HepG2 (cell line): ENCODE measurements around the gene MAMSTR. TPM values are rescaled to one million over a fixed set of nuclear protein-coding genes. Genes with fewer than 3 reads are reported as not detected.
A peak's percentile ranks its signal among the peaks of the same experiment; 100 is the strongest.

Experiments
- HES4 ChIP-seq: sonication (generic); formaldehyde crosslinking; IDR thresholded peaks from 2 replicates; pipeline ENCODE4 v1.9.0; 2021; ENCODE audit warnings: mild to moderate bottlenecking, missing genetic modification reagents, borderline replicate concordance
- ISX ChIP-seq: sonication (generic); formaldehyde crosslinking; conservative IDR thresholded peaks from 2 replicates; pipeline ENCODE4 v1.5.0; 2020; ENCODE audit warnings: missing genetic modification reagents
- MATR3 ChIP-seq: sonication (generic); formaldehyde crosslinking; IDR thresholded peaks from 2 replicates; pipeline ENCODE4 v1.4.0; 2020; ENCODE audit warnings: missing genetic modification reagents
- POGZ ChIP-seq: sonication (generic); formaldehyde crosslinking; IDR thresholded peaks from 2 replicates; pipeline ENCODE4 v1.4.0; 2020; ENCODE audit warnings: mild to moderate bottlenecking, missing genetic modification reagents
- SRSF9 ChIP-seq: fragments of 200-400 bp; formaldehyde crosslinking; IDR thresholded peaks from 2 replicates; pipeline ENCODE4 v1.6.1; 2018; ENCODE audit warnings: borderline replicate concordance, mild to moderate bottlenecking, low read depth, low read length; ENCODE audit not compliant: insufficient read depth, poor library complexity, severe bottlenecking
- ZNF253 ChIP-seq: sonication (generic); formaldehyde crosslinking; IDR thresholded peaks from 2 replicates; pipeline ENCODE4 v1.8.0; 2022; ENCODE audit warnings: mild to moderate bottlenecking, missing genetic modification reagents, borderline replicate concordance
- ZNF264 ChIP-seq: sonication (generic); formaldehyde crosslinking; IDR thresholded peaks from 2 replicates; pipeline ENCODE4 v1.4.0; 2020; ENCODE audit warnings: missing genetic modification reagents
- ZNF44 ChIP-seq: sonication (generic); formaldehyde crosslinking; IDR thresholded peaks from 2 replicates; pipeline ENCODE4 v1.5.1; 2020; ENCODE audit warnings: mild to moderate bottlenecking, missing genetic modification reagents
- ZNF570 ChIP-seq: sonication (generic); formaldehyde crosslinking; IDR thresholded peaks from 2 replicates; pipeline ENCODE4 v1.4.0; 2020; ENCODE audit warnings: mild to moderate bottlenecking, missing genetic modification reagents, borderline replicate concordance
- ZNF652 ChIP-seq: IDR thresholded peaks from 2 replicates; pipeline ENCODE4 v1.6.1; 2016; ENCODE audit warnings: low read depth, borderline replicate concordance
- ZNF776 ChIP-seq: sonication (generic); formaldehyde crosslinking; IDR thresholded peaks from 2 replicates; pipeline ENCODE4 v1.4.0; 2020; ENCODE audit warnings: mild to moderate bottlenecking, missing genetic modification reagents
- ZSCAN22 ChIP-seq: sonication (generic); formaldehyde crosslinking; IDR thresholded peaks from 2 replicates; pipeline ENCODE4 v1.4.0; 2020; ENCODE audit warnings: mild to moderate bottlenecking, missing genetic modification reagents
- polyA plus RNA-seq, 8 experiments: library from polyadenylated mRNA; depleted of rRNA in 3 of 8; stranded (reverse) in 7 of 8; unstranded in 1 of 8; fragments of >200 nt; fragmentation: Illumina TruSeq in 4 of 8; extraction: Trizol in 4 of 8; gene quantifications; 2 replicates each; pipeline versions ENCODE4 v1.2.1 to v1.2.3, GENCODE V29; 2011 to 2016; ENCODE audit warnings: low read depth in 4 of 8, missing spikeins in 1 of 8, mixed read lengths in 1 of 8; ENCODE audit not compliant: insufficient read depth in 1 of 8
- total RNA-seq, 5 experiments: library from RNA; depleted of rRNA; stranded (reverse); fragments of >200 nt; fragmentation: Illumina TruSeq; extraction: Trizol; gene quantifications; 2 replicates each; pipeline ENCODE4 v1.2.3, GENCODE V29; 2016; ENCODE audit warnings: low read depth in 1 of 5
- TF ChIP-seq, protein P1 (sequence below): sonication (generic); formaldehyde crosslinking; IDR thresholded peaks from 2 replicates; pipeline ENCODE4 v1.4.0; 2020; ENCODE audit warnings: mild to moderate bottlenecking, missing genetic modification reagents
- TF ChIP-seq, protein P2 (sequence below), 2 experiments: IDR thresholded peaks; 2 replicates each; pipeline ENCODE4 v1.6.1; 2011 to 2012; ENCODE audit warnings: low read length in 2 of 2, borderline replicate concordance in 1 of 2, low read depth in 1 of 2, mild to moderate bottlenecking in 1 of 2, moderate library complexity in 1 of 2

Gene MAMSTR
- total and polyA plus RNA-seq, 2 of the 13 experiments (the other 11 are each of a cell fraction or from before 2014, with no cell fraction given) = 2.2 to 2.4 TPM

DNA sequence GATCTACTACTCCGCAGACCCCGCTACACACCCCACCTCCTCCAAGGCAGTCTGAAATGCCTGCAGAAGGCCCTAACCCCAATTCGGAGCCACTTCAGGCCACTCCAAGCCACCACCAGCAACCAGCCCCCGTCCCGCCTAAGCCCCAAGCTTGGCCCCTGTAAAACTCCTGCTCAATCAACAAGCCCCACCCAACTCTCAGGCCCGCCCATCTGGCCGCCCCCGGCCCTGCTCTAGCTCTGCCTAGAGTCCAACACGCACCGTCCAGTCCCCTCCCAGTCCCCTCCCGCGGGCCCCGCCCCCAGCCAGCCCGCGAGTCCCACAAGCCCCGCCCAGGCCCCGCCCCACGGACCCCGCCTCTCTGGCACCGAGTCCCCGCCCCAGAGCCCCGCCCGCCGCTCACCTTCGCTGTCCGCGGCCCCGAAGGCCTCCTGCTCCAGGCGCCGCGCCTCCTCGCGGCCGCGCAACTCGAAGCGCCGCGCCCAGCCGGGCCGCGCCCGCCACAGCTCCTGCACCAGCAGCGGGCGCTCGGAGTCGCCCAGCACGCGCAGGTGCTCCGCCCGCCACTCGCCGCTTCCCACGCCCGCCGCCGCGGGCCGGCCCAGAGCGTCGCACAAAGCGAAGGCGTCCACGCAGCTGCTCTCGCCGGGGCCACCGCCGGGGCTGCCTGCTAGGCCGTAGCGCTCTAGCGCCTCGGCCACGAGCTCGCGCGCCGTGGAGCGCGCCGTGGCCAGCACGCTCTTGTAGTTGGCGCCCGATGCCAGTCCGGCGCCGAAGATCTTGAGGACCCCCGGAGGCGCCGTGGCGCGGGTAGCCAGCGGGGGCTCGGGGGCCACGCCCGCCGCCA lies 19.3 kb upstream of the MAMSTR start (continued):
- TF ChIP-seq, protein P1, sequence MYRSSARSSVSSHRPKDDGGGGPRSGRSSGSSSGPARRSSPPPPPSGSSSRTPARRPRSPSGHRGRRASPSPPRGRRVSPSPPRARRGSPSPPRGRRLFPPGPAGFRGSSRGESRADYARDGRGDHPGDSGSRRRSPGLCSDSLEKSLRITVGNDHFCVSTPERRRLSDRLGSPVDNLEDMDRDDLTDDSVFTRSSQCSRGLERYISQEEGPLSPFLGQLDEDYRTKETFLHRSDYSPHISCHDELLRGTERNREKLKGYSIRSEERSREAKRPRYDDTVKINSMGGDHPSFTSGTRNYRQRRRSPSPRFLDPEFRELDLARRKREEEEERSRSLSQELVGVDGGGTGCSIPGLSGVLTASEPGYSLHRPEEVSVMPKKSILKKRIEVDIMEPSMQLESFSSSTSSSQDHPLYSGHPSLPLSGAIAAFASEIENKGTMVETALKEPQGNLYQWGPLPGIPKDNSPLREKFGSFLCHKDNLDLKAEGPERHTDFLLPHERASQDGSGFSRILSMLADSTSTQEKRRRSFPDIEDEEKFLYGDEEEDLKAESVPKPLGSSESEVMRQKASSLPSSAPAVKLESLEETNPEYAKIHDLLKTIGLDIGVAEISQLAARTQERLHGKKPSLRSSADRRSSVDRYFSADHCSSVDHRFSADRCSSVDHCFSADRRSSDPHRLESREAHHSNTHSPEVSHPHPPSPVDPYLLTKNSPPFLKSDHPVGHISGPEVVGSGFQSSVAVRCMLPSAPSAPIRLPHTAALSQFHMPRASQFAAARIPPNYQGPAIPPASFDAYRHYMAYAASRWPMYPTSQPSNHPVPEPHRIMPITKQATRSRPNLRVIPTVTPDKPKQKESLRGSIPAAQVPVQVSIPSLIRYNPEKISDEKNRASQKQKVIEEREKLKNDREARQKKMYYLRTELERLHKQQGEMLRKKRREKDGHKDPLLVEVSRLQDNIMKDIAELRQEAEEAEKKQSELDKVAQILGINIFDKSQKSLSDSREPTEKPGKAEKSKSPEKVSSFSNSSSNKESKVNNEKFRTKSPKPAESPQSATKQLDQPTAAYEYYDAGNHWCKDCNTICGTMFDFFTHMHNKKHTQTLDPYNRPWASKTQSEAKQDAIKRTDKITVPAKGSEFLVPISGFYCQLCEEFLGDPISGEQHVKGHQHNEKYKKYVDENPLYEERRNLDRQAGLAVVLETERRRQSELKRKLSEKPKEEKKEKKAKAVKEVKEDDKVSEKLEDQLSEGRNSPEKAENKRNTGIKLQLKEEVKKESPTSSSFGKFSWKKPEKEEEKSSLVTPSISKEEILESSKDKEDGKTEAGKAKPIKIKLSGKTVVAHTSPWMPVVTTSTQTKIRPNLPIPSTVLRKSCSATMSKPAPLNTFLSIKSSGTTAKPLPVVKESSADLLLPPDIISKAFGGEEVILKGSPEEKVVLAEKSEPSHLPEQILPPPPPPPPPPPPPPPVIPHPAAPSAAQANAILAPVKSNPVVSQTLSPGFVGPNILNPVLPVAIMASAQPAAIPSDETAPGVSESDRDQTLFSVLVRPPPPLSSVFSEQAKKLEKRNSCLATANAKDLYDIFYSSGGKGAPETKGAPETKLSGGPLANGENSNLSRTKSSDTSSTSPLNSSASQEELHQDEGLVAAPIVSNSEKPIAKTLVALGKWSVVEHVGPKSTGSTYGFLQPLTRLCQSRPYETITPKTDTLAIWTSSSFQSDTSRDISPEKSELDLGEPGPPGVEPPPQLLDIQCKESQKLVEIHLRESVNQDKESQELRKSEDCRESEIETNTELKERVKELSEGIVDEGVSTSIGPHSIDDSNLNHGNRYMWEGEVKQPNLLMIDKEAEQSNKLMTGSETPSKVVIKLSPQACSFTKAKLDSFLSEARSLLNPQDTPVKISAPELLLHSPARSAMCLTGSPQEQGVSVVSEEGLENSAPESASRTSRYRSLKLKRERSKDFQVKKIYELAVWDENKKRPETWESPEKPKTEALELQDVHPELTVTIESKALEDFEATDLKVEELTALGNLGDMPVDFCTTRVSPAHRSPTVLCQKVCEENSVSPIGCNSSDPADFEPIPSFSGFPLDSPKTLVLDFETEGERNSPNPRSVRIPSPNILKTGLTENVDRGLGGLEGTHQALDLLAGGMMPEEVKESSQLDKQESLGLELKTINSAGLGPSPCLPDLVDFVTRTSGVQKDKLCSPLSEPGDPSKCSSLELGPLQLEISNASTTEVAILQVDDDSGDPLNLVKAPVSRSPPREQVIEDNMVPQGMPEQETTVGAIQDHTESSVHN (CRISPR knock-in tag) = no peak; the same call in 1 of the 2 replicates
- no peak for TF ChIP-seq ZNF652 (CRISPR knock-in tag)
- no peak for TF ChIP-seq ISX (CRISPR knock-in tag)
- TF ChIP-seq ZNF264 (CRISPR knock-in tag) = no peak; the same call in 1 of the 2 replicates
- TF ChIP-seq ZNF253 (CRISPR knock-in tag) = 0 out of 2 replicates have a peak, but pooled peaks have one; percentile 23
- no peak for TF ChIP-seq SRSF9
- TF ChIP-seq HES4 (CRISPR knock-in tag) = peak; percentile 55; the same call in 1 of the 2 replicates
- TF ChIP-seq ZNF44 (CRISPR knock-in tag) = no peak
- peak; percentile 51; the same call in 1 of the 2 replicates for TF ChIP-seq ZNF570 (CRISPR knock-in tag)
- no peak for TF ChIP-seq MATR3 (CRISPR knock-in tag)
- peak; percentile 51; the same call in 1 of the 2 replicates for TF ChIP-seq ZSCAN22 (CRISPR knock-in tag)
- TF ChIP-seq POGZ (CRISPR knock-in tag) = no peak
- peak; percentile 93; the same call in 1 of the 2 replicates for TF ChIP-seq ZNF776
- TF ChIP-seq, protein P2, sequence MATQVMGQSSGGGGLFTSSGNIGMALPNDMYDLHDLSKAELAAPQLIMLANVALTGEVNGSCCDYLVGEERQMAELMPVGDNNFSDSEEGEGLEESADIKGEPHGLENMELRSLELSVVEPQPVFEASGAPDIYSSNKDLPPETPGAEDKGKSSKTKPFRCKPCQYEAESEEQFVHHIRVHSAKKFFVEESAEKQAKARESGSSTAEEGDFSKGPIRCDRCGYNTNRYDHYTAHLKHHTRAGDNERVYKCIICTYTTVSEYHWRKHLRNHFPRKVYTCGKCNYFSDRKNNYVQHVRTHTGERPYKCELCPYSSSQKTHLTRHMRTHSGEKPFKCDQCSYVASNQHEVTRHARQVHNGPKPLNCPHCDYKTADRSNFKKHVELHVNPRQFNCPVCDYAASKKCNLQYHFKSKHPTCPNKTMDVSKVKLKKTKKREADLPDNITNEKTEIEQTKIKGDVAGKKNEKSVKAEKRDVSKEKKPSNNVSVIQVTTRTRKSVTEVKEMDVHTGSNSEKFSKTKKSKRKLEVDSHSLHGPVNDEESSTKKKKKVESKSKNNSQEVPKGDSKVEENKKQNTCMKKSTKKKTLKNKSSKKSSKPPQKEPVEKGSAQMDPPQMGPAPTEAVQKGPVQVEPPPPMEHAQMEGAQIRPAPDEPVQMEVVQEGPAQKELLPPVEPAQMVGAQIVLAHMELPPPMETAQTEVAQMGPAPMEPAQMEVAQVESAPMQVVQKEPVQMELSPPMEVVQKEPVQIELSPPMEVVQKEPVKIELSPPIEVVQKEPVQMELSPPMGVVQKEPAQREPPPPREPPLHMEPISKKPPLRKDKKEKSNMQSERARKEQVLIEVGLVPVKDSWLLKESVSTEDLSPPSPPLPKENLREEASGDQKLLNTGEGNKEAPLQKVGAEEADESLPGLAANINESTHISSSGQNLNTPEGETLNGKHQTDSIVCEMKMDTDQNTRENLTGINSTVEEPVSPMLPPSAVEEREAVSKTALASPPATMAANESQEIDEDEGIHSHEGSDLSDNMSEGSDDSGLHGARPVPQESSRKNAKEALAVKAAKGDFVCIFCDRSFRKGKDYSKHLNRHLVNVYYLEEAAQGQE (IDR thresholded peaks at IDR 0.05; ENCODE audit: borderline replicate concordance in 1 of 2, low read depth in 1 of 2, low read length in 2 of 2) = no peak
